OCI-LY3 (cell line): Measurements from ENCODE around the gene STX4.
A peak's percentile ranks its signal among the peaks of the same experiment; 100 is the strongest.

Experiments used
- H2AFZ ChIP-seq: fragments of 200-600, 300-600 bp; shearing (Covaris generic); 2 replicates; pipeline ENCODE4 v1.6.0; 2014; ENCODE audit warnings: antibody characterized with exemption, low read depth, low read length
- H3K27ac ChIP-seq: fragments of 200-600, 300-600 bp; sonication (generic); 2 replicates; pipeline ENCODE4 v1.5.1; 2014; ENCODE audit warnings: mild to moderate bottlenecking, low read length, moderate library complexity, mixed read lengths
- H3K27me3 ChIP-seq: fragments of 200-600, 300-600 bp; sonication (generic); 2 replicates; pipeline ENCODE4 v1.6.1; 2014; ENCODE audit warnings: low read depth, low read length, mixed read lengths
- H3K36me3 ChIP-seq: fragments of 200-600, 300-600 bp; sonication (generic); replicated peaks from 2 replicates; pipeline ENCODE3; 2014; ENCODE audit warnings: low read depth, low read length, mixed read lengths
- H3K4me1 ChIP-seq: fragments of 300-600, 200-600 bp; sonication (generic); 2 replicates; pipeline ENCODE4 v1.6.1; 2014; ENCODE audit warnings: low read length, mixed read lengths
- H3K4me2 ChIP-seq: fragments of 200-600, 300-600 bp; sonication (generic); 2 replicates; pipeline ENCODE4 v1.6.1; 2014; ENCODE audit warnings: low read length, mixed read lengths
- H3K4me3 ChIP-seq: fragments of 300-600, 200-600 bp; sonication (generic); 2 replicates; pipeline ENCODE4 v1.5.1; 2014; ENCODE audit warnings: antibody characterized with exemption, mild to moderate bottlenecking, low read length, moderate library complexity
- H3K79me2 ChIP-seq: fragments of 300-600, 200-600 bp; shearing (Covaris generic); 2 replicates; pipeline ENCODE4 v1.6.1; 2014; ENCODE audit warnings: mild to moderate bottlenecking, low read length, mixed read lengths
- H3K9ac ChIP-seq: fragments of 300-600, 200-600 bp; shearing (Covaris generic); 2 replicates; pipeline ENCODE4 v1.6.0; 2014; ENCODE audit warnings: mild to moderate bottlenecking, low read length, moderate library complexity
- H3K9me3 ChIP-seq: fragments of 200-600, 300-600 bp; shearing (Covaris generic); 2 replicates; pipeline ENCODE4 v1.6.1; 2014; ENCODE audit warnings: low read length, mixed read lengths; ENCODE audit not compliant: insufficient read depth
- H4K20me1 ChIP-seq: fragments of 200-600, 300-600 bp; sonication (generic); 2 replicates; pipeline ENCODE4 v1.6.1; 2016; ENCODE audit warnings: low read length, mixed read lengths; ENCODE audit not compliant: insufficient read depth
- CTCF ChIP-seq: fragments of 200-600, 300-600 bp; sonication (generic); IDR thresholded peaks from 2 replicates; pipeline ENCODE4 v1.5.1; 2014; ENCODE audit warnings: antibody characterized with exemption, low read length, low read depth
- EZH2phosphoT487 ChIP-seq: fragments of 200-600 bp; shearing (Covaris generic); IDR thresholded peaks from 2 replicates; pipeline ENCODE4 v1.6.1; 2018; ENCODE audit warnings: antibody characterized with exemption, mixed run types, low read depth

The STX4 gene

GRCh38 chr16:30995927-30996323, 37.4 kb upstream of the STX4 start:
- TF ChIP-seq CTCF = no peak
- TF ChIP-seq EZH2phosphoT487 = no peak
- H3K27me3 ChIP-seq = 0 out of 2 replicates have a peak, but pooled peaks cover 7% of the 10 kb centered on the region
- no peaks in the 10 kb centered on the region for H3K79me2 ChIP-seq
- H3K4me3 ChIP-seq = peak overlapping the region; percentile 94
- no peaks in the 10 kb centered on the region for H3K9me3 ChIP-seq
- no peak overlapping the region; the same call in 1 of the 2 replicates for H2AFZ ChIP-seq
- peak overlapping the region; percentile 97 for H3K9ac ChIP-seq
- peak overlapping the region; percentile 63; the same call in 1 of the 2 replicates for H3K27ac ChIP-seq
- H3K4me1 ChIP-seq = peaks cover 19% of the 10 kb centered on the region; the same call in 1 of the 2 replicates
- H3K36me3 ChIP-seq = no peaks in the 10 kb centered on the region
- H3K4me2 ChIP-seq = peak overlapping the region; percentile 100
- no peaks in the 10 kb centered on the region for H4K20me1 ChIP-seq

GRCh38 chr16:30996324-30996984, 36.9 kb upstream of the STX4 start:
- Histone ChIP-seq H3K27ac (peak overlapping the region; percentile 63), H3K27me3 (0 out of 2 replicates have a peak, but pooled peaks cover 7% of the 10 kb centered on the region), H4K20me1 (no peaks in the 10 kb centered on the region), H3K9ac (peak overlapping the region; percentile 97), H3K79me2 (no peaks in the 10 kb centered on the region), H3K4me1 (peaks cover 19% of the 10 kb centered on the region; the same call in 1 of the 2 replicates), H3K4me3 (peak overlapping the region; percentile 94), H3K9me3 (no peaks in the 10 kb centered on the region), H2AFZ (peak overlapping the region; percentile 94), H3K4me2 (peak overlapping the region; percentile 100), H3K36me3 (no peaks in the 10 kb centered on the region)
- TF ChIP-seq CTCF (no peak), EZH2phosphoT487 (no peak)

GRCh38 chr16:30996985-30997724, 36.2 kb upstream of the STX4 start:
- Histone ChIP-seq H2AFZ (peak overlapping the region; percentile 94), H3K27me3 (0 out of 2 replicates have a peak, but pooled peaks cover 7% of the 10 kb centered on the region), H3K27ac (peak overlapping the region; percentile 63), H3K4me1 (peaks cover 19% of the 10 kb centered on the region; the same call in 1 of the 2 replicates), H3K4me3 (peak overlapping the region; percentile 94), H3K9me3 (no peaks in the 10 kb centered on the region), H3K79me2 (no peaks in the 10 kb centered on the region), H4K20me1 (no peaks in the 10 kb centered on the region), H3K4me2 (peak overlapping the region; percentile 100), H3K9ac (peak overlapping the region; percentile 97), H3K36me3 (no peaks in the 10 kb centered on the region)
- no peak for TF ChIP-seq EZH2phosphoT487
- TF ChIP-seq CTCF = no peak
